Kidney (tissue), 14 donors: ENCODE results near the gene EHBP1L1. TPM values are rescaled to one million over a fixed set of nuclear protein-coding genes. Genes with fewer than 3 reads are reported as not detected.
A peak's percentile ranks its signal among the peaks of the same experiment; 100 is the strongest.

ENCODE experiments used
- DNase-seq, 5 donors: peaks; one replicate each; pipeline ENCODE4 v3.0.0-alpha.2; 2013 to 2020
- FAIRE-seq: peaks from 2 replicates; lab custom pipeline; 2012; peaks lifted over from hg19 to GRCh38; lab: Jason Lieb, UNC
- H3K27ac ChIP-seq, 2 donors: one replicate each; pipeline ENCODE4 v1.7.0; 2013; ENCODE audit warnings: low read depth in 2 of 2, low read length in 2 of 2, inconsistent platforms in 1 of 2
- H3K27me3 ChIP-seq: one replicate; pipeline ENCODE4 v1.7.1; 2013; ENCODE audit warnings: low read length, inconsistent platforms; ENCODE audit not compliant: control insufficient read depth, insufficient read depth
- H3K36me3 ChIP-seq, 3 donors: one replicate each; pipeline versions ENCODE4 v1.7.0 to v1.7.1; 2013; ENCODE audit warnings: low read length in 3 of 3, control low read depth in 1 of 3, inconsistent platforms in 1 of 3; ENCODE audit not compliant: insufficient read depth in 3 of 3, control insufficient read depth in 2 of 3
- H3K4me1 ChIP-seq, 3 donors: one replicate each; pipeline versions ENCODE4 v1.7.0 to v1.7.1; 2013; ENCODE audit warnings: low read length in 3 of 3, inconsistent platforms in 1 of 3, low read depth in 1 of 3; ENCODE audit not compliant: control insufficient read depth in 2 of 3, insufficient read depth in 2 of 3
- H3K4me3 ChIP-seq, 3 donors: one replicate each; pipeline versions ENCODE4 v1.7.0 to v1.8.1; 2013; ENCODE audit warnings: low read length in 3 of 3, control low read depth in 1 of 3, inconsistent platforms in 1 of 3
- H3K9ac ChIP-seq, 3 donors: one replicate each; pipeline versions ENCODE4 v1.7.0 to v1.7.1; 2013; ENCODE audit warnings: low read length in 3 of 3, control low read depth in 1 of 3, inconsistent platforms in 1 of 3
- H3K9me3 ChIP-seq, 3 donors: one replicate each; pipeline versions ENCODE4 v1.7.0 to v1.7.1; 2013; ENCODE audit warnings: low read length in 3 of 3, control low read depth in 1 of 3, inconsistent platforms in 1 of 3; ENCODE audit not compliant: control insufficient read depth in 2 of 3, insufficient read depth in 1 of 3
- intact Hi-C: fragments of 100-400 bp; cut with DNase I; formaldehyde crosslinking; loops from one replicate; pipeline ENCODE4 v1.11.1; 2022
- polyA plus RNA-seq: library from polyadenylated mRNA; stranded (reverse); fragments of 350-450 nt; fragmentation: Illumina TruSeq; extraction: RNeasy Lipid Tissue Mini Kit (QIAGEN cat#74804); gene quantifications from one replicate; pipeline ENCODE4 v1.2.3, GENCODE V29; 2014; ENCODE audit warnings: low read depth, low replicate concordance; ENCODE audit not compliant: insufficient read depth
- total RNA-seq: library from RNA; stranded (reverse); fragmentation: NEBNext Ultra II Directional; extraction: Animal tissue kit (Norgen Biotek cat#: 25700); gene quantifications from one replicate; pipeline ENCODE4 v1.2.1, GENCODE V29; 2021
- TF ChIP-seq, protein P1 (sequence below): IDR thresholded peaks from 3 replicates; pipeline ENCODE4 v1.5.1; 2012; ENCODE audit warnings: mild to moderate bottlenecking, moderate library complexity, borderline replicate concordance; ENCODE audit not compliant: insufficient read depth; ENCODE audit errors: extremely low read depth
- donor health status: control.
- donor health status: control.
- donor health status: control.
- donor health status: control.
- donor health status: control.
- donor health status: DM: yes; HTN: yes; CAD: no.
- donor health status: Normal renal cell carcinoma (clear cell type).

Gene EHBP1L1
- total and polyA plus RNA-seq, 2 donors from 2014 or later = 20.5 to 95.4 TPM

DNA sequence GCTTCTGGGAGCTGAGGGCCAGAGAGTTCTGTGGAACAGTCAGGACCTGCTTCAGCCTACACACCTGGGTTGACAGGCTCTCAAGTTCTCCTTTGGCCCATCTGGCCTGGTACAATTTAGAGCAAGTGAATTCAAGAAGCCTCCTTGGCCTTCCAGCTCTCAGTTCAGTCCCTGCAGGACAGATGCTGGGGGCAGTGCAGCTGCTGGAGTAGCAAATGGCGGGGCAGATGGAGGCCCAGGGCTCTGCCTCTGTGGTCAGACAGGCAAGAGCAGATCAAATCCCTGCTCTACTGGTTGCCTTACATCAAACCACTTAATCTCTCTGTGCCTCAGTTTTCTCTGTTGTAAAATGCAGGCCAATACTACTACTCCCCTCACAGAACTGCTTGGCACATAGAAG, 28.4 kb downstream of the EHBP1L1 start:
- H3K4me1 ChIP-seq = peaks cover 0 to 11% (median 0%) of the 10 kb centered on the region in 3 donors
- H3K9me3 ChIP-seq = no peaks in the 10 kb centered on the region
- no peak overlapping the region for H3K4me3 ChIP-seq
- no peaks in the 10 kb centered on the region for H3K27me3 ChIP-seq
- TF ChIP-seq, protein P1, sequence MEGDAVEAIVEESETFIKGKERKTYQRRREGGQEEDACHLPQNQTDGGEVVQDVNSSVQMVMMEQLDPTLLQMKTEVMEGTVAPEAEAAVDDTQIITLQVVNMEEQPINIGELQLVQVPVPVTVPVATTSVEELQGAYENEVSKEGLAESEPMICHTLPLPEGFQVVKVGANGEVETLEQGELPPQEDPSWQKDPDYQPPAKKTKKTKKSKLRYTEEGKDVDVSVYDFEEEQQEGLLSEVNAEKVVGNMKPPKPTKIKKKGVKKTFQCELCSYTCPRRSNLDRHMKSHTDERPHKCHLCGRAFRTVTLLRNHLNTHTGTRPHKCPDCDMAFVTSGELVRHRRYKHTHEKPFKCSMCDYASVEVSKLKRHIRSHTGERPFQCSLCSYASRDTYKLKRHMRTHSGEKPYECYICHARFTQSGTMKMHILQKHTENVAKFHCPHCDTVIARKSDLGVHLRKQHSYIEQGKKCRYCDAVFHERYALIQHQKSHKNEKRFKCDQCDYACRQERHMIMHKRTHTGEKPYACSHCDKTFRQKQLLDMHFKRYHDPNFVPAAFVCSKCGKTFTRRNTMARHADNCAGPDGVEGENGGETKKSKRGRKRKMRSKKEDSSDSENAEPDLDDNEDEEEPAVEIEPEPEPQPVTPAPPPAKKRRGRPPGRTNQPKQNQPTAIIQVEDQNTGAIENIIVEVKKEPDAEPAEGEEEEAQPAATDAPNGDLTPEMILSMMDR = no peak
- no peak for FAIRE-seq
- H3K36me3 ChIP-seq = peaks cover 2 to 36% (median 25%) of the 10 kb centered on the region in 3 donors
- intact Hi-C loops = no loop called here
- DNase-seq = no peak
- no peak overlapping the region for H3K9ac ChIP-seq
- H3K27ac ChIP-seq = no peak overlapping the region

DNA sequence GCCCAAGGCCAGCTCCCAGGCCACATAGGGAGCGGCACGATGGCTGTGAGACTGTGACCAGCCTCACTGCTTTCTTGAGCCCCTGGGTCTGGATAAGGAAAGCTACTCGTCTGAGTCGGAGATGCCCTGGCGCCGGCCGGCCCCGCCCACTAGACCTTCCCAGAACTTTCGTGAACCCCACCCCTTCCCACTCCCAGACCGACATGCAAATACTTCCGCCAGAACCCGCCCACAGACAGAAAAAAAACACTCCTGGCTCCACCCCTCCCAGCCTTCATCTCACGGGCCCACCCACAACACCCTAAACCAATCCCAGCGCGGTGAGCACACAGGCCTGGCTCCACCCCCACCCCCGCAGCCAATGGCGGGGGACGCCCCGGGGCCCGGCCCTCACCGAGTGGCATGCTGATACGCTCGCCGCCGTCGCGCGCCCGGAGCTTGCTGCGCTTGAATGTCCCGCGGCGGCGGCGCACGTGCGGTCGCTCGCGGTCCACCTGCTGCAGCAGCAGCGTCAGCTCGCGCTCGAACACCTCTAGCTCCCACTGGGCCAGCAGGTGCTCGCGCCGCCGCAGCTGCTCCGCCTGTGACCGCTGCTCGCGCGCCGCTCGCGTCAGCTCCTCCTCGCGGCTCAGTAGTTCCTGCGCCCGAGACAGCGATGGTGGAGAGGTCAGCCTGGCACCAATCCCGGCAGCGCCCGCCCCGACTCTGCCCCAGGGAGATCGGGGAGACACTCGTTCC, 31.2 kb downstream of the EHBP1L1 start:
- Histone ChIP-seq H3K9ac (no peak overlapping the region), H3K36me3 (peaks cover 2 to 36% (median 25%) of the 10 kb centered on the region in 3 donors), H3K27me3 (no peaks in the 10 kb centered on the region), H3K4me1 (peaks cover 0 to 32% (median 0%) of the 10 kb centered on the region in 3 donors), H3K27ac (peak overlapping the region; percentile 71 to 88), H3K9me3 (no peaks in the 10 kb centered on the region), H3K4me3 (peak overlapping the region in 1 of 3 donors; percentile 9)
- intact Hi-C loops = no loop called here
- TF ChIP-seq, protein P1 = no peak
- DNase-seq (peak; percentile 98 to 99 (median 99)), FAIRE-seq (no peak)

DNA sequence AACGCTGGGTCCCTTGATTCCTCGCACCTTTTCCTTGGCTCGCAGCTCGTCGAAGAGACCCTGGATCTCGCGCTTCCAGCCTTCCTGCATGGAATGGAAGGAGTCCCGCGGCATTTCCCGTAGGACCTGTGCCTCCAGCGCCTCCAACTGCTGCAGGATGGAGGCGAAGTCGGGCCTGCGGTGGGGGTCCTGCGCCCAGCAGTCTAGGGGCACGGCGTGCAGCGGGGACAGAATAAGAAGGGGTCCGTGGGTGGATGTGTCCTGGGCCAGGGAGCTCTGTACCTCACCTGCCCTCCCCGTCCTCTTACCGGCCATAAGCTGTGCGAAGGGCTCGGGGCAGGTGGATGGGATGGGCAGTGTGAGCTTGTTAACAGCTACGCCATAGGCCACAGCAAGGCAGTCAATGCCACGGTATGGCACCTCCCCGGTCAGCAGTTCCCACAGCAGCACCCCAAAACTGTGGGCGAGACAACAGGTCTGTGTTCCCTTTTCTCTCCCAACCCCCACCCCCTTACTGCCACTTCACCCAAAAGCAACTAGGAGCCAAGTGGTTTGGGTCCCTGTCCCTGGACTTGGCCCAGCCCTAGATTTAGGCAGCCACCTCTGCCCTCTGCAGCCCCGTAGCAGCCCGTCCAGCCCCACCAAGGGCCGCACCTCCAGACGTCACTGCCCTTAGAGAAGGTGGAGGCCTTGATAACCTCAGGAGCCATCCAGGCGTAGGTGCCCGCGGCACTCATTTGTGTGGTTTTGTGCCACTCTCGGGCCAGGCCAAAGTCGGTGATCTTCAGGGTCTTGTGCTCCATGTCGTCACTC, 32.0 kb downstream of the EHBP1L1 start:
- FAIRE-seq (no peak), DNase-seq (peak in 1 of 5 donors; percentile 67)
- Histone ChIP-seq H3K4me1 (peaks cover 0 to 40% (median 0%) of the 10 kb centered on the region in 3 donors), H3K4me3 (peak overlapping the region in 1 of 3 donors; percentile 9), H3K9ac (no peak overlapping the region), H3K9me3 (no peaks in the 10 kb centered on the region), H3K27ac (no peak overlapping the region), H3K36me3 (peaks cover 2 to 35% (median 25%) of the 10 kb centered on the region in 3 donors), H3K27me3 (no peaks in the 10 kb centered on the region)
- intact Hi-C loops = no loop called here
- TF ChIP-seq, protein P1 = no peak
